Measurements from ENCODE around the gene HPSE2. TPM values are rescaled to one million over a fixed set of nuclear protein-coding genes. Genes with fewer than 3 reads are reported as not detected.

The HPSE2 gene
- total and polyA plus RNA-seq, 2 of the 8 experiments (the other 6 are each of a cell fraction or from before 2014, with no cell fraction given): 0.41 to 0.58 TPM

- 97% methylated on average over 3 of the region's 3 CpGs; no CpG with 5 or more reads in 1 of the 2 experiments for WGBS, 2 experiments (ENCODE audit: extremely low coverage in 1 of 2, insufficient coverage in 1 of 2, insufficient read length in 1 of 2, insufficient replicate concordance in 2 of 2, low coverage in 1 of 2, low lambda C conversion rate in 2 of 2, missing lambda C conversion rate in 1 of 2)
- ChIA-PET CTCF (ENCODE audit: partially characterized antibody) (interaction anchor here (1.0 to 1.4 kb wide), 2 partner anchors 27 to 38 kb away, joined by 3 to 4 read pairs; no protein-coding TSS in a partner anchor), POLR2A (ENCODE audit: partially characterized antibody) (no interaction called here)
- Histone ChIP-seq H4K8ac (ENCODE audit: extremely low read depth, insufficient read depth, low read length) (no peak overlapping the region), H2BK5ac (ENCODE audit: low read depth, low read length) (no peak overlapping the region), H3K27me3 (replicated peaks in 1 of 4; ENCODE audit: control insufficient read depth in 3 of 4, extremely low read depth in 1 of 4, insufficient read depth in 3 of 4, low read length in 3 of 4) (no peaks in the 10 kb centered on the region), H2BK20ac (ENCODE audit: low read length) (no peak overlapping the region), H4K91ac (replicated peaks; ENCODE audit: insufficient read length, low read length) (no peak overlapping the region), H3K27ac (ENCODE audit: low read depth, low read length) (no peak overlapping the region), H3K79me2 (ENCODE audit: control insufficient read depth in 1 of 2, insufficient read depth in 2 of 2, low read length in 2 of 2) (no peaks in the 10 kb centered on the region), H3K79me1 (ENCODE audit: low read depth, low read length) (no peaks in the 10 kb centered on the region), H3K36me3 (ENCODE audit: control insufficient read depth in 2 of 4, insufficient read depth in 4 of 4, low read length in 3 of 4) (no peaks in the 10 kb centered on the region), H3K14ac (ENCODE audit: insufficient read length) (no peak overlapping the region), H3K4me2 (ENCODE audit: insufficient read depth in 1 of 2, low read depth in 2 of 2, low read length in 2 of 2) (no peak overlapping the region), H3K4ac (replicated peaks; ENCODE audit: insufficient read length, low read depth, low read length) (no peak overlapping the region), H3K23ac (ENCODE audit: insufficient read length) (no peak overlapping the region), H3K18ac (ENCODE audit: extremely low read depth, low read length) (no peak overlapping the region), H3K56ac (replicated peaks; ENCODE audit: insufficient read length, low read depth, low read length) (no peak overlapping the region), H3K9ac (replicated peaks in 1 of 4; ENCODE audit: extremely low read depth in 1 of 4, low read depth in 3 of 4, low read length in 3 of 4) (no peak overlapping the region), H2BK15ac (ENCODE audit: low read length) (no peak overlapping the region), H2AK5ac (ENCODE audit: low read depth, low read length) (no peak overlapping the region), H2BK120ac (replicated peaks; ENCODE audit: low read depth, low read length) (no peak overlapping the region), H3K9me3 (ENCODE audit: insufficient read depth in 2 of 2, low read depth in 1 of 2, low read length in 1 of 2) (no peaks in the 10 kb centered on the region), H2BK12ac (ENCODE audit: low read depth, low read length) (no peak overlapping the region), H4K20me1 (replicated peaks in 1 of 2; ENCODE audit: control insufficient read depth in 1 of 2, insufficient read depth in 2 of 2, low read length in 2 of 2) (no peaks in the 10 kb centered on the region), H3K4me3 (ENCODE audit: extremely low read depth in 1 of 4, insufficient read depth in 2 of 4, low read depth in 3 of 4, low read length in 4 of 4) (no peak overlapping the region), H4K5ac (ENCODE audit: insufficient read length, low read depth, low read length) (no peak overlapping the region), H3K23me2 (ENCODE audit: low read depth, low read length) (no peaks in the 10 kb centered on the region), H3K4me1 (replicated peaks in 1 of 4; ENCODE audit: control insufficient read depth in 3 of 4, insufficient read depth in 4 of 4, low read length in 3 of 4) (peaks cover 0 to 4% (median 0%) of the 10 kb centered on the region in 4 experiments; a peak in 1 of 7 replicates), H2AFZ (ENCODE audit: low read length) (no peak overlapping the region)
- DNase-seq (ENCODE audit: low read depth in 1 of 2, low spot score in 2 of 2): no peak
- no peak for FAIRE-seq
- TF ChIP-seq, protein P1, sequence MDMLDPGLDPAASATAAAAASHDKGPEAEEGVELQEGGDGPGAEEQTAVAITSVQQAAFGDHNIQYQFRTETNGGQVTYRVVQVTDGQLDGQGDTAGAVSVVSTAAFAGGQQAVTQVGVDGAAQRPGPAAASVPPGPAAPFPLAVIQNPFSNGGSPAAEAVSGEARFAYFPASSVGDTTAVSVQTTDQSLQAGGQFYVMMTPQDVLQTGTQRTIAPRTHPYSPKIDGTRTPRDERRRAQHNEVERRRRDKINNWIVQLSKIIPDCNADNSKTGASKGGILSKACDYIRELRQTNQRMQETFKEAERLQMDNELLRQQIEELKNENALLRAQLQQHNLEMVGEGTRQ (IDR thresholded peaks at IDR 0.05; ENCODE audit: low read length): no peak
- TF ChIP-seq CBX8 (IDR thresholded peaks at IDR 0.05; ENCODE audit: borderline replicate concordance, low read depth, low read length): no peak
- no peak for TF ChIP-seq SIN3A (conservative IDR thresholded peaks at IDR 0.05 in 1 of 2, IDR thresholded peaks at IDR 0.05 in 1 of 2; ENCODE audit: low read depth in 1 of 2, low read length in 2 of 2)
- no peak for TF ChIP-seq SP4 (IDR thresholded peaks at IDR 0.05; ENCODE audit: low read length)
- no peak for TF ChIP-seq BRCA1 (IDR thresholded peaks at IDR 0.05; ENCODE audit: low read depth, low read length)
Measured at GRCh38 chr10:98817396-98817795, 418.3 kb downstream of the HPSE2 start.

Measured in H1 (cell line).